HEK293 (cell line): ENCODE data around the gene C9orf43.

Experiments used
- CTCF ChIA-PET: fragments of 350-600 bp; formaldehyde crosslinking; extraction: SDS; loops from one replicate; lab custom pipeline; 2021; ENCODE audit warnings: antibody characterized with exemption; lab: Yijun Ruan, JAX
- POLR2A ChIA-PET: fragments of 300-600 bp; formaldehyde crosslinking; extraction: SDS; loops from one replicate; lab custom pipeline; 2020; ENCODE audit warnings: antibody characterized with exemption, inconsistent platforms; lab: Yijun Ruan, JAX
- H3K27ac ChIP-seq: fragments of 200-500 bp; sonication (Bioruptor generic); 2 replicates; pipeline ENCODE4 v1.5.1; 2014; ENCODE audit warnings: low read depth, low read length, control low read depth, inconsistent platforms; ENCODE audit errors: extremely low read depth
- H3K36me3 ChIP-seq, 2 experiments: fragments of 200-500 bp in 1 of 2; sonication (Bioruptor generic) in 1 of 2; 1 replicate in 1 of 2; 2 replicates in 1 of 2; pipeline ENCODE4 v1.5.1; 2014 to 2017; ENCODE audit warnings: inconsistent platforms in 2 of 2, low read length in 2 of 2; ENCODE audit not compliant: control insufficient read depth in 2 of 2, insufficient read depth in 1 of 2
- H3K4me1 ChIP-seq: fragments of 200-500 bp; sonication (Bioruptor generic); 2 replicates; pipeline ENCODE4 v1.5.1; 2014; ENCODE audit warnings: mild to moderate bottlenecking, low read length, inconsistent platforms; ENCODE audit not compliant: control insufficient read depth, insufficient read depth
- H3K4me3 ChIP-seq: 2 replicates; pipeline ENCODE4 v1.5.1; 2011; ENCODE audit warnings: low read depth, mild to moderate bottlenecking, control low read depth, low read length, moderate library complexity
- H3K9me3 ChIP-seq: fragments of 200-500 bp; sonication (Bioruptor generic); 2 replicates; pipeline ENCODE4 v1.5.1; 2014; ENCODE audit warnings: low read depth, low read length, inconsistent platforms; ENCODE audit not compliant: control insufficient read depth, insufficient read depth
- ZNF114 ChIP-seq: fragments of 450-650 bp; formaldehyde crosslinking; IDR thresholded peaks from 2 replicates; pipeline ENCODE4 v1.5.0; 2017; ENCODE audit warnings: missing biosample characterization, missing genetic modification characterization
- ZNF223 ChIP-seq: fragments of 450-650 bp; formaldehyde crosslinking; IDR thresholded peaks from 2 replicates; pipeline ENCODE4 v1.5.1; 2016; ENCODE audit warnings: missing biosample characterization, missing genetic modification characterization
- ZNF585B ChIP-seq: fragments of 450-650 bp; formaldehyde crosslinking; IDR thresholded peaks from 2 replicates; pipeline ENCODE4 v1.5.1; 2016; ENCODE audit warnings: missing biosample characterization, missing genetic modification characterization
- ZNF629 ChIP-seq: fragments of 450-650 bp; formaldehyde crosslinking; IDR thresholded peaks from 2 replicates; pipeline ENCODE4 v1.5.1; 2017; ENCODE audit warnings: missing biosample characterization, missing genetic modification characterization
- ZNF791 ChIP-seq: fragments of 450-650 bp; formaldehyde crosslinking; IDR thresholded peaks from 2 replicates; pipeline ENCODE4 v1.5.1; 2016; ENCODE audit warnings: missing biosample characterization, missing genetic modification characterization

C9orf43 gene

GRCh38 chr9:113479174-113479621 is 68.7 kb downstream of the C9orf43 start:
- CTCF ChIA-PET, result no interaction called here
- Histone ChIP-seq H3K9me3 (no peaks in the 10 kb centered on the region), H3K4me1 (peaks cover under 1% of the 10 kb centered on the region; the same call in 1 of the 2 replicates), H3K36me3 (no peaks in the 10 kb centered on the region), H3K27ac (no peak overlapping the region), H3K4me3 (no peak overlapping the region)
- POLR2A ChIA-PET, result no interaction called here
- no peak for TF ChIP-seq ZNF791 (tag by site-specific recombination)
- TF ChIP-seq ZNF585B, result no peak
- no peak for TF ChIP-seq ZNF223 (tag by site-specific recombination)
- no peak for TF ChIP-seq ZNF629 (tag by site-specific recombination)
- no peak for TF ChIP-seq ZNF114 (tag by site-specific recombination)
